Left ventricle myocardium inferior (tissue), 1 donor: ENCODE results near the gene AFF1. TPM values are rescaled to one million over a fixed set of nuclear protein-coding genes. Genes with fewer than 3 reads are reported as not detected.

Source experiments
- DNase-seq: peaks from one replicate; pipeline ENCODE4 v3.0.0-alpha.2; 2020
- H3K27ac ChIP-seq: fragments of 200-600 bp; replicated peaks from 2 replicates; pipeline ENCODE4 v1.8.0; 2021
- H3K27me3 ChIP-seq: fragments of 200-600 bp; 2 replicates; pipeline ENCODE4 v1.8.0; 2021; ENCODE audit warnings: low read depth
- H3K36me3 ChIP-seq: fragments of 200-600 bp; 2 replicates; pipeline ENCODE4 v1.8.0; 2021
- H3K4me1 ChIP-seq: fragments of 200-600 bp; 2 replicates; pipeline ENCODE4 v1.8.0; 2021
- H3K4me3 ChIP-seq: fragments of 200-600 bp; 2 replicates; pipeline ENCODE4 v1.8.0; 2021; ENCODE audit warnings: mild to moderate bottlenecking, moderate library complexity
- H3K9me3 ChIP-seq: fragments of 200-600 bp; replicated peaks from 2 replicates; pipeline ENCODE4 v1.8.0; 2021
- CTCF ChIP-seq: fragments of 200-600 bp; IDR thresholded peaks from 2 replicates; pipeline ENCODE4 v1.8.0; 2021; ENCODE audit warnings: antibody characterized with exemption, mild to moderate bottlenecking, borderline replicate concordance
- intact Hi-C: fragments of 100-400 bp; cut with micrococcal nuclease; formaldehyde crosslinking; loops from one replicate; pipeline ENCODE4 v1.11.0; 2022
- total RNA-seq: library from RNA; stranded (reverse); fragmentation: NEBNext Ultra II Directional; extraction: Animal tissue kit (Norgen Biotek cat#: 25700); gene quantifications from one replicate; pipeline ENCODE4 v1.2.1, GENCODE V29; 2021
- donor health status: DM: no; HTN: yes; CAD: no; lungs with severe emphysema.

Gene AFF1
- total RNA-seq, 1 donor from 2014 or later: 67.9 TPM

- intact Hi-C loops: no loop called here
- Histone ChIP-seq H3K36me3 (peaks cover 4% of the 10 kb centered on the region), H3K4me3 (no peak overlapping the region), H3K9me3 (no peaks in the 10 kb centered on the region), H3K4me1 (no peaks in the 10 kb centered on the region), H3K27me3 (no peaks in the 10 kb centered on the region), H3K27ac (no peak overlapping the region)
- no peak for TF ChIP-seq CTCF
- no peak for DNase-seq
These were observed 18.4 kb upstream of the AFF1 start for GRCh38 chr4:86916392-86916791.

GRCh38 chr4:86917212-86918039 lies 17.4 kb upstream of the AFF1 start:
- Histone ChIP-seq H3K9me3 (no peaks in the 10 kb centered on the region), H3K27me3 (no peaks in the 10 kb centered on the region), H3K27ac (no peak overlapping the region), H3K4me1 (peaks cover 4% of the 10 kb centered on the region), H3K4me3 (no peak overlapping the region), H3K36me3 (peaks cover 4% of the 10 kb centered on the region)
- intact Hi-C loops: no loop called here
- no peak for DNase-seq
- TF ChIP-seq CTCF: no peak

- H3K4me1 ChIP-seq: peaks cover 4% of the 10 kb centered on the region
- intact Hi-C loops: no loop called here
- no peak overlapping the region for H3K27ac ChIP-seq
- no peaks in the 10 kb centered on the region for H3K9me3 ChIP-seq
- no peak for TF ChIP-seq CTCF
- peaks cover 4% of the 10 kb centered on the region for H3K36me3 ChIP-seq
- no peak overlapping the region for H3K4me3 ChIP-seq
- no peak for DNase-seq
- H3K27me3 ChIP-seq: no peaks in the 10 kb centered on the region
These were observed 16.2 kb upstream of the AFF1 start for GRCh38 chr4:86918539-86919072.

- intact Hi-C loops: loop anchor here (5.0 to 10.0 kb wide), 2 partner anchors 173 to 315 kb away; no protein-coding TSS in a partner anchor
- Histone ChIP-seq H3K4me1 (peaks cover 4% of the 10 kb centered on the region), H3K27ac (no peak overlapping the region), H3K27me3 (no peaks in the 10 kb centered on the region), H3K36me3 (no peaks in the 10 kb centered on the region), H3K9me3 (no peaks in the 10 kb centered on the region), H3K4me3 (no peak overlapping the region)
- no peak for TF ChIP-seq CTCF
- no peak for DNase-seq
These were observed 15.1 kb upstream of the AFF1 start for GRCh38 chr4:86919561-86920223.

GRCh38 chr4:86921608-86922252 lies 13.1 kb upstream of the AFF1 start:
- Histone ChIP-seq H3K27me3 (no peaks in the 10 kb centered on the region), H3K4me3 (no peak overlapping the region), H3K9me3 (no peaks in the 10 kb centered on the region), H3K27ac (no peak overlapping the region), H3K36me3 (peaks cover 9% of the 10 kb centered on the region), H3K4me1 (peaks cover 4% of the 10 kb centered on the region)
- intact Hi-C loops: loop anchor here (5.0 to 10.0 kb wide), 2 partner anchors 171 to 313 kb away; no protein-coding TSS in a partner anchor
- no peak for DNase-seq
- TF ChIP-seq CTCF: no peak
